GM18861 (cell line): ENCODE measurements around the gene GABARAP.
A peak's percentile ranks its signal among the peaks of the same experiment; 100 is the strongest.
"Not testable (repeated sequence)": the region's sequence is repeated elsewhere in the genome, so short reads cannot be mapped to it uniquely, and the experiment has no call there.

Experiments
- ATAC-seq: cut with Tn5 transposase; IDR thresholded peaks from one replicate; pipeline ENCODE4 v1.9.1; 2021; ENCODE audit not compliant: unreplicated experiment

The GABARAP gene

GRCh38 chr17:7261379-7262191, 19.3 kb upstream of the GABARAP start:
- no peak for ATAC-seq

GRCh38 chr17:7260651-7261378, 18.6 kb upstream of the GABARAP start:
- ATAC-seq, result no peak

GRCh38 chr17:7260151-7260550, 17.9 kb upstream of the GABARAP start:
- no peak for ATAC-seq

GRCh38 chr17:7259555-7259889, 17.3 kb upstream of the GABARAP start:
- ATAC-seq, result no peak

- ATAC-seq, result no peak
Measured at GRCh38 chr17:7258731-7259554, 16.7 kb upstream of the GABARAP start.

- no peak for ATAC-seq
Measured at GRCh38 chr17:7256766-7257456, 14.7 kb upstream of the GABARAP start.

- ATAC-seq, result no peak
Measured at GRCh38 chr17:7254511-7254910, 12.3 kb upstream of the GABARAP start.

- ATAC-seq, result no peak
Measured at GRCh38 chr17:7253082-7253481, 10.8 kb upstream of the GABARAP start.

- ATAC-seq, result peak; percentile 28
Measured at GRCh38 chr17:7252176-7253043, 10.2 kb upstream of the GABARAP start, which contains the start of gene ELP5. TSS of gene ELP5 (plus strand) at chr17:7252215. CDS start at chr17:7252551, 336 bp downstream.

- ATAC-seq, result peak; percentile 82
Measured at GRCh38 chr17:7251661-7252175, 9.5 kb upstream of the GABARAP start, which contains the start of gene CTDNEP1. TSS of gene CTDNEP1 (minus strand) at chr17:7251734. CDS start at chr17:7251296, 438 bp downstream.

- ATAC-seq, result no peak
Measured at GRCh38 chr17:7250695-7251627, 8.7 kb upstream of the GABARAP start.

GRCh38 chr17:7249830-7250229, 7.6 kb upstream of the GABARAP start:
- no peak for ATAC-seq

GRCh38 chr17:7249214-7249613, 7.0 kb upstream of the GABARAP start:
- ATAC-seq, result no peak

GRCh38 chr17:7248796-7249195, 6.5 kb upstream of the GABARAP start:
- no peak for ATAC-seq

- ATAC-seq, result no peak
Measured at GRCh38 chr17:7246779-7247178, 4.5 kb upstream of the GABARAP start.

- not testable (repeated sequence) for ATAC-seq
Measured at GRCh38 chr17:7243838-7244237, 1.6 kb upstream of the GABARAP start.

- no peak for ATAC-seq
Measured at GRCh38 chr17:7243453-7243729, 1.1 kb upstream of the GABARAP start.

GRCh38 chr17:7242717-7243452, 636 bp upstream of the GABARAP start:
- ATAC-seq, result peak; percentile 41
